Smooth muscle cell (in vitro differentiated cells): ENCODE results near the gene RAB8B. TPM values are rescaled to one million over a fixed set of nuclear protein-coding genes. Genes with fewer than 3 reads are reported as not detected.

Experiments used
- DNase-seq: peaks from one replicate; lab custom pipeline; 2025; ENCODE audit not compliant: unreplicated experiment; lab: John Stamatoyannopoulos, UW
- H2AFZ ChIP-seq: fragments of 200-600 bp; sonication (generic); 2 replicates; pipeline ENCODE4 v1.6.0; 2016; ENCODE audit warnings: antibody characterized with exemption, low read depth, mild to moderate bottlenecking
- H3F3A ChIP-seq: fragments of 200-600 bp; sonication (generic); 2 replicates; pipeline ENCODE4 v1.6.0; 2017; ENCODE audit warnings: antibody characterized with exemption, low read depth
- H3K27ac ChIP-seq: fragments of 200-600 bp; sonication (generic); 2 replicates; pipeline ENCODE4 v1.5.1; 2016; ENCODE audit warnings: low read depth, mild to moderate bottlenecking
- H3K27me3 ChIP-seq: fragments of 200-600 bp; sonication (generic); 2 replicates; pipeline ENCODE4 v1.6.1; 2016; ENCODE audit warnings: low read depth, mild to moderate bottlenecking
- H3K36me3 ChIP-seq: fragments of 200-600 bp; sonication (generic); 2 replicates; pipeline ENCODE4 v1.5.1; 2016; ENCODE audit warnings: low read depth
- H3K4me1 ChIP-seq: fragments of 200-600 bp; sonication (generic); 2 replicates; pipeline ENCODE4 v1.5.1; 2016; ENCODE audit warnings: low read depth
- H3K4me2 ChIP-seq: fragments of 200-600 bp; sonication (generic); 2 replicates; pipeline ENCODE4 v1.6.0; 2016; ENCODE audit warnings: mild to moderate bottlenecking
- H3K4me3 ChIP-seq: fragments of 200-600 bp; sonication (generic); 2 replicates; pipeline ENCODE4 v1.5.1; 2016; ENCODE audit warnings: mild to moderate bottlenecking
- H3K79me2 ChIP-seq: fragments of 200-600 bp; sonication (generic); 2 replicates; pipeline ENCODE4 v1.6.0; 2016; ENCODE audit warnings: low read depth, mild to moderate bottlenecking
- H3K9ac ChIP-seq: fragments of 200-600 bp; sonication (generic); 2 replicates; pipeline ENCODE4 v1.6.0; 2016; ENCODE audit warnings: low read depth
- H3K9me3 ChIP-seq: fragments of 200-600 bp; sonication (generic); replicated peaks from 2 replicates; pipeline ENCODE4 v1.5.1; 2016; ENCODE audit warnings: low read depth
- H4K20me1 ChIP-seq: fragments of 200-600 bp; sonication (generic); 2 replicates; pipeline ENCODE4 v1.6.0; 2016; ENCODE audit warnings: low read depth
- CTCF ChIP-seq: fragments of 200-600 bp; sonication (generic); IDR thresholded peaks from 2 replicates; pipeline ENCODE4 v1.5.1; 2017; ENCODE audit warnings: borderline replicate concordance, mild to moderate bottlenecking, antibody characterized with exemption; ENCODE audit not compliant: insufficient read depth, poor library complexity, severe bottlenecking
- WGBS: methylation state at CpG from one replicate; pipeline ENCODE4 v1.1.7; 2016; ENCODE audit warnings: low lambda C conversion rate; 5-methylcytosine and 5-hydroxymethylcytosine counted together
- polyA plus RNA-seq: library from polyadenylated mRNA; unstranded; fragments of >200 nt; fragmentation: Nextera tagmentation; extraction: Ambion mirVana; gene quantifications from 2 replicates; pipeline ENCODE4 v1.2.1, GENCODE V29; 2016
- total RNA-seq: library from RNA; depleted of rRNA; stranded (reverse); fragments of >200 nt; gene quantifications from 2 replicates; pipeline ENCODE4 v1.2.3, GENCODE V29; 2014

RAB8B gene
- total and polyA plus RNA-seq, 2 experiments from 2014 or later, result 11.5 to 34.7 TPM

GRCh38 chr15:63299943-63300575, 110.7 kb downstream of the RAB8B start:
- Histone ChIP-seq H2AFZ (no peak overlapping the region), H3K9me3 (no peaks in the 10 kb centered on the region), H3K9ac (no peak overlapping the region), H3K36me3 (no peaks in the 10 kb centered on the region), H3K27ac (no peak overlapping the region), H3K4me2 (no peak overlapping the region), H3K4me3 (no peak overlapping the region), H3K4me1 (no peaks in the 10 kb centered on the region), H3F3A (no peaks in the 10 kb centered on the region), H4K20me1 (no peaks in the 10 kb centered on the region), H3K27me3 (no peaks in the 10 kb centered on the region), H3K79me2 (no peaks in the 10 kb centered on the region)
- no peak for TF ChIP-seq CTCF
- WGBS, result 81% methylated on average over 7 of the region's 7 CpGs
- no peak for DNase-seq

- no peaks in the 10 kb centered on the region for H4K20me1 ChIP-seq
- H3K27me3 ChIP-seq, result no peaks in the 10 kb centered on the region
- 91% methylated on average over 1 of the region's 1 CpG for WGBS
- no peak overlapping the region for H2AFZ ChIP-seq
- H3K4me2 ChIP-seq, result peak overlapping the region; percentile 3
- H3K9me3 ChIP-seq, result no peaks in the 10 kb centered on the region
- no peak for DNase-seq
- H3K9ac ChIP-seq, result no peak overlapping the region
- H3K4me3 ChIP-seq, result no peak overlapping the region
- TF ChIP-seq CTCF, result no peak
- H3K27ac ChIP-seq, result no peak overlapping the region
- H3F3A ChIP-seq, result no peaks in the 10 kb centered on the region
- no peaks in the 10 kb centered on the region for H3K79me2 ChIP-seq
- no peaks in the 10 kb centered on the region for H3K36me3 ChIP-seq
- no peaks in the 10 kb centered on the region for H3K4me1 ChIP-seq
These were observed 111.7 kb downstream of the RAB8B start for GRCh38 chr15:63301088-63301487.

- no peaks in the 10 kb centered on the region for H4K20me1 ChIP-seq
- WGBS, result 85% methylated on average over 5 of the region's 5 CpGs
These were observed 115.9 kb downstream of the RAB8B start for GRCh38 chr15:63305260-63305659.

More at GRCh38 chr15:63305260-63305659, 115.9 kb downstream of the RAB8B start:
- no peak for TF ChIP-seq CTCF
- H3K9me3 ChIP-seq, result no peaks in the 10 kb centered on the region
- DNase-seq, result no peak
- H3K27ac ChIP-seq, result no peak overlapping the region
- H3K79me2 ChIP-seq, result no peaks in the 10 kb centered on the region
- no peaks in the 10 kb centered on the region for H3K4me1 ChIP-seq
- no peaks in the 10 kb centered on the region for H3K27me3 ChIP-seq
- no peak overlapping the region for H3K4me2 ChIP-seq
- H3F3A ChIP-seq, result no peaks in the 10 kb centered on the region
- H3K4me3 ChIP-seq, result no peak overlapping the region
- H3K36me3 ChIP-seq, result no peaks in the 10 kb centered on the region
- H3K9ac ChIP-seq, result no peak overlapping the region
- H2AFZ ChIP-seq, result no peak overlapping the region
